ENCODE measurements around the gene ATXN7L3.

The ATXN7L3 gene

GRCh38 chr17:44177640-44178039 is 22.0 kb downstream of the ATXN7L3 start:
- DNase-seq (ENCODE audit: low spot score), result no peak
- TF ChIP-seq CTCF (IDR thresholded peaks at IDR 0.05; ENCODE audit: extremely low read depth, insufficient read depth, missing control alignments), result no peak
- in situ Hi-C loops (cut with MboI; ENCODE audit: low pct_unique_long_range_greater_than_20kb, low sequenced_read_pairs, unreplicated experiment), result no loop called here

- no peak for TF ChIP-seq CTCF (IDR thresholded peaks at IDR 0.05; ENCODE audit: extremely low read depth, insufficient read depth, missing control alignments)
- DNase-seq (ENCODE audit: low spot score), result no peak
- in situ Hi-C loops (cut with MboI; ENCODE audit: low pct_unique_long_range_greater_than_20kb, low sequenced_read_pairs, unreplicated experiment), result no loop called here
Measured at GRCh38 chr17:44176671-44177501, 22.8 kb downstream of the ATXN7L3 start.

- in situ Hi-C loops (cut with MboI; ENCODE audit: low pct_unique_long_range_greater_than_20kb, low sequenced_read_pairs, unreplicated experiment), result no loop called here
- no peak for TF ChIP-seq CTCF (IDR thresholded peaks at IDR 0.05; ENCODE audit: extremely low read depth, insufficient read depth, missing control alignments)
- no peak for DNase-seq (ENCODE audit: low spot score)
Measured at GRCh38 chr17:44176257-44176656, 23.4 kb downstream of the ATXN7L3 start.

GRCh38 chr17:44174427-44174826 is 25.3 kb downstream of the ATXN7L3 start:
- no peak for DNase-seq (ENCODE audit: low spot score)
- no peak for TF ChIP-seq CTCF (IDR thresholded peaks at IDR 0.05; ENCODE audit: extremely low read depth, insufficient read depth, missing control alignments)
- in situ Hi-C loops (cut with MboI; ENCODE audit: low pct_unique_long_range_greater_than_20kb, low sequenced_read_pairs, unreplicated experiment), result no loop called here

GRCh38 chr17:44171931-44172455 is 27.7 kb downstream of the ATXN7L3 start:
- TF ChIP-seq CTCF (IDR thresholded peaks at IDR 0.05; ENCODE audit: extremely low read depth, insufficient read depth, missing control alignments), result no peak
- in situ Hi-C loops (cut with MboI; ENCODE audit: low pct_unique_long_range_greater_than_20kb, low sequenced_read_pairs, unreplicated experiment), result no loop called here
- no peak for DNase-seq (ENCODE audit: low spot score)

GRCh38 chr17:44170499-44171201 is 29.0 kb downstream of the ATXN7L3 start, which contains the start of gene ASB16:
Gene ASB16 (plus strand): TSS chr17:44170704. CDS start chr17:44170790, 86 bp downstream.
- in situ Hi-C loops (cut with MboI; ENCODE audit: low pct_unique_long_range_greater_than_20kb, low sequenced_read_pairs, unreplicated experiment), result no loop called here

More at GRCh38 chr17:44170499-44171201, 29.0 kb downstream of the ATXN7L3 start, which contains the start of gene ASB16:
- TF ChIP-seq CTCF (IDR thresholded peaks at IDR 0.05; ENCODE audit: extremely low read depth, insufficient read depth, missing control alignments), result no peak
- no peak for DNase-seq (ENCODE audit: low spot score)

Measured in GM13977 (cell line).